Left ventricle myocardium inferior (tissue), 1 donor: ENCODE measurements around the gene UBXN11. TPM values are rescaled to one million over a fixed set of nuclear protein-coding genes. Genes with fewer than 3 reads are reported as not detected.
A peak's percentile ranks its signal among the peaks of the same experiment; 100 is the strongest.

Experiments
- DNase-seq: peaks from one replicate; pipeline ENCODE4 v3.0.0-alpha.2; 2020
- H3K27ac ChIP-seq: fragments of 200-600 bp; replicated peaks from 2 replicates; pipeline ENCODE4 v1.8.0; 2021
- H3K27me3 ChIP-seq: fragments of 200-600 bp; 2 replicates; pipeline ENCODE4 v1.8.0; 2021; ENCODE audit warnings: low read depth
- H3K36me3 ChIP-seq: fragments of 200-600 bp; 2 replicates; pipeline ENCODE4 v1.8.0; 2021
- H3K4me1 ChIP-seq: fragments of 200-600 bp; 2 replicates; pipeline ENCODE4 v1.8.0; 2021
- H3K4me3 ChIP-seq: fragments of 200-600 bp; 2 replicates; pipeline ENCODE4 v1.8.0; 2021; ENCODE audit warnings: mild to moderate bottlenecking, moderate library complexity
- H3K9me3 ChIP-seq: fragments of 200-600 bp; replicated peaks from 2 replicates; pipeline ENCODE4 v1.8.0; 2021
- CTCF ChIP-seq: fragments of 200-600 bp; IDR thresholded peaks from 2 replicates; pipeline ENCODE4 v1.8.0; 2021; ENCODE audit warnings: antibody characterized with exemption, mild to moderate bottlenecking, borderline replicate concordance
- intact Hi-C: fragments of 100-400 bp; cut with micrococcal nuclease; formaldehyde crosslinking; loops from one replicate; pipeline ENCODE4 v1.11.0; 2022
- total RNA-seq: library from RNA; stranded (reverse); fragmentation: NEBNext Ultra II Directional; extraction: Animal tissue kit (Norgen Biotek cat#: 25700); gene quantifications from one replicate; pipeline ENCODE4 v1.2.1, GENCODE V29; 2021
- donor health status: DM: no; HTN: yes; CAD: no; lungs with severe emphysema.

UBXN11 gene
- total RNA-seq, 1 donor from 2014 or later: 11.6 TPM

- no peak for DNase-seq
- Histone ChIP-seq H3K27ac (peak overlapping the region; percentile 98), H3K4me3 (no peak overlapping the region), H3K4me1 (peaks cover 66% of the 10 kb centered on the region), H3K27me3 (no peaks in the 10 kb centered on the region), H3K36me3 (no peaks in the 10 kb centered on the region), H3K9me3 (no peaks in the 10 kb centered on the region)
- no peak for TF ChIP-seq CTCF
- intact Hi-C loops: no loop called here
Measured at GRCh38 chr1:26287811-26288210, 18.6 kb downstream of the UBXN11 start.

- intact Hi-C loops: no loop called here
- Histone ChIP-seq H3K27me3 (no peaks in the 10 kb centered on the region), H3K27ac (peak overlapping the region; percentile 98), H3K36me3 (no peaks in the 10 kb centered on the region), H3K4me1 (peaks cover 73% of the 10 kb centered on the region), H3K4me3 (no peak overlapping the region), H3K9me3 (no peaks in the 10 kb centered on the region)
- DNase-seq: peak; percentile 67
- no peak for TF ChIP-seq CTCF
Measured at GRCh38 chr1:26287033-26287711, 19.3 kb downstream of the UBXN11 start.

- TF ChIP-seq CTCF: no peak
- Histone ChIP-seq H3K36me3 (peaks cover 8% of the 10 kb centered on the region), H3K27ac (peak overlapping the region; percentile 98), H3K4me3 (no peak overlapping the region), H3K4me1 (peaks cover 77% of the 10 kb centered on the region), H3K9me3 (no peaks in the 10 kb centered on the region), H3K27me3 (no peaks in the 10 kb centered on the region)
- intact Hi-C loops: no loop called here
- DNase-seq: no peak
Measured at GRCh38 chr1:26286064-26286416, 20.4 kb downstream of the UBXN11 start.

GRCh38 chr1:26285366-26286063 lies 20.9 kb downstream of the UBXN11 start:
- peak overlapping the region; percentile 98 for H3K27ac ChIP-seq
- no peak for DNase-seq

GRCh38 chr1:26284597-26285347 lies 21.7 kb downstream of the UBXN11 start:
- Histone ChIP-seq H3K4me3 (no peak overlapping the region), H3K4me1 (peaks cover 80% of the 10 kb centered on the region), H3K27ac (peak overlapping the region; percentile 98), H3K9me3 (no peaks in the 10 kb centered on the region), H3K27me3 (no peaks in the 10 kb centered on the region), H3K36me3 (peaks cover 10% of the 10 kb centered on the region)
- intact Hi-C loops: no loop called here
- DNase-seq: peak; percentile 65
- TF ChIP-seq CTCF: peak; percentile 78

More at GRCh38 chr1:26285366-26286063, 20.9 kb downstream of the UBXN11 start:
- no peaks in the 10 kb centered on the region for H3K9me3 ChIP-seq
- peaks cover 10% of the 10 kb centered on the region for H3K36me3 ChIP-seq
- H3K4me1 ChIP-seq: peaks cover 80% of the 10 kb centered on the region
- intact Hi-C loops: no loop called here
- no peaks in the 10 kb centered on the region for H3K27me3 ChIP-seq
- no peak overlapping the region for H3K4me3 ChIP-seq
- TF ChIP-seq CTCF: peak; percentile 43
